Measurements from ENCODE around the gene PIP5KL1. TPM values are rescaled to one million over a fixed set of nuclear protein-coding genes. Genes with fewer than 3 reads are reported as not detected.

Gene PIP5KL1
- total RNA-seq, 1 donor from 2014 or later: 2.6 TPM

- Mint-ChIP-seq H3K9me3 (ENCODE audit: unreplicated experiment) (no peaks in the 10 kb centered on the region), H3K27me3 (ENCODE audit: unreplicated experiment) (no peaks in the 10 kb centered on the region), H3K36me3 (ENCODE audit: unreplicated experiment) (peaks cover 4% of the 10 kb centered on the region), H3K4me3 (ENCODE audit: unreplicated experiment) (no peak overlapping the region), H3K4me1 (ENCODE audit: unreplicated experiment) (peaks cover 94% of the 10 kb centered on the region), H3K27ac (ENCODE audit: unreplicated experiment) (peak overlapping the region; percentile 99)
- no peak for DNase-seq (ENCODE audit: extremely low spot score, unreplicated experiment)
- TF ChIP-seq CTCF (IDR thresholded peaks at IDR 0.05): no peak
Observed at GRCh38 chr9:127967151-127967809, 36.7 kb upstream of the PIP5KL1 start.

GRCh38 chr9:127966416-127967150 lies 36.0 kb upstream of the PIP5KL1 start:
- Mint-ChIP-seq H3K27me3 (ENCODE audit: unreplicated experiment) (no peaks in the 10 kb centered on the region), H3K27ac (ENCODE audit: unreplicated experiment) (peak overlapping the region; percentile 99), H3K9me3 (ENCODE audit: unreplicated experiment) (no peaks in the 10 kb centered on the region), H3K36me3 (ENCODE audit: unreplicated experiment) (peaks cover 4% of the 10 kb centered on the region), H3K4me1 (ENCODE audit: unreplicated experiment) (peaks cover 93% of the 10 kb centered on the region), H3K4me3 (ENCODE audit: unreplicated experiment) (no peak overlapping the region)
- TF ChIP-seq CTCF (IDR thresholded peaks at IDR 0.05): no peak
- no peak for DNase-seq (ENCODE audit: extremely low spot score, unreplicated experiment)

- peak overlapping the region; percentile 44 for H3K4me3 Mint-ChIP-seq (ENCODE audit: unreplicated experiment)
- no peaks in the 10 kb centered on the region for H3K9me3 Mint-ChIP-seq (ENCODE audit: unreplicated experiment)
- H3K36me3 Mint-ChIP-seq (ENCODE audit: unreplicated experiment): peaks cover 4% of the 10 kb centered on the region
- no peak for TF ChIP-seq CTCF (IDR thresholded peaks at IDR 0.05)
- H3K27me3 Mint-ChIP-seq (ENCODE audit: unreplicated experiment): no peaks in the 10 kb centered on the region
- peak overlapping the region; percentile 99 for H3K27ac Mint-ChIP-seq (ENCODE audit: unreplicated experiment)
- peaks cover 91% of the 10 kb centered on the region for H3K4me1 Mint-ChIP-seq (ENCODE audit: unreplicated experiment)
- DNase-seq (ENCODE audit: extremely low spot score, unreplicated experiment): no peak
Observed at GRCh38 chr9:127965953-127966352, 35.4 kb upstream of the PIP5KL1 start.

- Mint-ChIP-seq H3K27ac (ENCODE audit: unreplicated experiment) (peak overlapping the region; percentile 99), H3K4me1 (ENCODE audit: unreplicated experiment) (peaks cover 78% of the 10 kb centered on the region), H3K27me3 (ENCODE audit: unreplicated experiment) (no peaks in the 10 kb centered on the region), H3K36me3 (ENCODE audit: unreplicated experiment) (peaks cover 2% of the 10 kb centered on the region), H3K4me3 (ENCODE audit: unreplicated experiment) (no peak overlapping the region), H3K9me3 (ENCODE audit: unreplicated experiment) (no peaks in the 10 kb centered on the region)
- TF ChIP-seq CTCF (IDR thresholded peaks at IDR 0.05): no peak
- no peak for DNase-seq (ENCODE audit: extremely low spot score, unreplicated experiment)
Observed at GRCh38 chr9:127963359-127964064, 32.9 kb upstream of the PIP5KL1 start.

- Mint-ChIP-seq H3K9me3 (ENCODE audit: unreplicated experiment) (no peaks in the 10 kb centered on the region), H3K4me3 (ENCODE audit: unreplicated experiment) (no peak overlapping the region), H3K27me3 (ENCODE audit: unreplicated experiment) (no peaks in the 10 kb centered on the region), H3K27ac (ENCODE audit: unreplicated experiment) (peak overlapping the region; percentile 99), H3K4me1 (ENCODE audit: unreplicated experiment) (peaks cover 73% of the 10 kb centered on the region), H3K36me3 (ENCODE audit: unreplicated experiment) (peaks cover 2% of the 10 kb centered on the region)
- no peak for DNase-seq (ENCODE audit: extremely low spot score, unreplicated experiment)
- no peak for TF ChIP-seq CTCF (IDR thresholded peaks at IDR 0.05)
Observed at GRCh38 chr9:127963041-127963358, 32.4 kb upstream of the PIP5KL1 start.
